Measurements from ENCODE around the gene WBP2NL. TPM values are rescaled to one million over a fixed set of nuclear protein-coding genes. Genes with fewer than 3 reads are reported as not detected.

Gene WBP2NL
- total RNA-seq, 1 experiment from 2014 or later = not detected

- H3K4me3 ChIP-seq = no peak overlapping the region
- 0 out of 2 replicates have a peak, but pooled peaks cover 2% of the 10 kb centered on the region for H3K4me1 ChIP-seq
- H3K9me3 ChIP-seq (replicated peaks) = no peaks in the 10 kb centered on the region
- peaks cover 20% of the 10 kb centered on the region for H3K27me3 ChIP-seq
- H3K36me3 ChIP-seq = no peaks in the 10 kb centered on the region
- no peak overlapping the region for H3K27ac ChIP-seq
- no peak for DNase-seq
These were observed 23.8 kb upstream of the WBP2NL start for GRCh38 chr22:41974691-41975290.

GRCh38 chr22:41975299-41976069 lies 23.1 kb upstream of the WBP2NL start:
- Histone ChIP-seq H3K36me3 (no peaks in the 10 kb centered on the region), H3K4me1 (0 out of 2 replicates have a peak, but pooled peaks cover 2% of the 10 kb centered on the region), H3K4me3 (no peak overlapping the region), H3K9me3 (replicated peaks) (no peaks in the 10 kb centered on the region), H3K27me3 (peaks cover 20% of the 10 kb centered on the region), H3K27ac (no peak overlapping the region)
- no peak for DNase-seq

- H3K36me3 ChIP-seq = no peaks in the 10 kb centered on the region
- peak in 1 of 2 experiments; percentile 21 for DNase-seq
- H3K4me3 ChIP-seq = peak overlapping the region; percentile 60
- H3K9me3 ChIP-seq (replicated peaks) = no peaks in the 10 kb centered on the region
- H3K4me1 ChIP-seq = 0 out of 2 replicates have a peak, but pooled peaks cover 2% of the 10 kb centered on the region
- H3K27ac ChIP-seq = no peak overlapping the region
- H3K27me3 ChIP-seq = peaks cover 20% of the 10 kb centered on the region
These were observed 22.3 kb upstream of the WBP2NL start for GRCh38 chr22:41976070-41976901.

- Histone ChIP-seq H3K27me3 (peaks cover 20% of the 10 kb centered on the region), H3K36me3 (no peaks in the 10 kb centered on the region), H3K4me1 (0 out of 2 replicates have a peak, but pooled peaks cover 2% of the 10 kb centered on the region), H3K4me3 (peak overlapping the region; percentile 43), H3K9me3 (replicated peaks) (no peaks in the 10 kb centered on the region), H3K27ac (no peak overlapping the region)
- DNase-seq = no peak
These were observed 21.5 kb upstream of the WBP2NL start for GRCh38 chr22:41976961-41977566.

- Histone ChIP-seq H3K27ac (no peak overlapping the region), H3K4me1 (0 out of 2 replicates have a peak, but pooled peaks cover 2% of the 10 kb centered on the region), H3K4me3 (no peak overlapping the region), H3K9me3 (replicated peaks) (no peaks in the 10 kb centered on the region), H3K27me3 (peaks cover 20% of the 10 kb centered on the region), H3K36me3 (no peaks in the 10 kb centered on the region)
- no peak for DNase-seq
These were observed 19.9 kb upstream of the WBP2NL start for GRCh38 chr22:41978732-41979131.

- Histone ChIP-seq H3K36me3 (no peaks in the 10 kb centered on the region), H3K4me1 (0 out of 2 replicates have a peak, but pooled peaks cover 2% of the 10 kb centered on the region), H3K27ac (no peak overlapping the region), H3K4me3 (no peak overlapping the region), H3K9me3 (replicated peaks) (no peaks in the 10 kb centered on the region), H3K27me3 (peaks cover 20% of the 10 kb centered on the region)
- no peak for DNase-seq
These were observed 19.0 kb upstream of the WBP2NL start for GRCh38 chr22:41979423-41980250.

GRCh38 chr22:41982865-41983264 lies 15.7 kb upstream of the WBP2NL start:
- H3K4me1 ChIP-seq = no peaks in the 10 kb centered on the region
- no peaks in the 10 kb centered on the region for H3K36me3 ChIP-seq
- peaks cover 4% of the 10 kb centered on the region; the same call in 1 of the 2 replicates for H3K27me3 ChIP-seq
- no peak for DNase-seq
- H3K27ac ChIP-seq = no peak overlapping the region
- no peaks in the 10 kb centered on the region for H3K9me3 ChIP-seq (replicated peaks)
- H3K4me3 ChIP-seq = no peak overlapping the region

GRCh38 chr22:41983513-41984405 lies 14.8 kb upstream of the WBP2NL start:
- no peaks in the 10 kb centered on the region for H3K4me1 ChIP-seq
- no peaks in the 10 kb centered on the region for H3K36me3 ChIP-seq
- no peak overlapping the region for H3K4me3 ChIP-seq
- no peaks in the 10 kb centered on the region for H3K9me3 ChIP-seq (replicated peaks)
- no peak for DNase-seq
- H3K27me3 ChIP-seq = no peaks in the 10 kb centered on the region
- no peak overlapping the region for H3K27ac ChIP-seq

GRCh38 chr22:41987276-41987675 lies 11.3 kb upstream of the WBP2NL start:
- Histone ChIP-seq H3K9me3 (replicated peaks) (no peaks in the 10 kb centered on the region), H3K4me1 (no peaks in the 10 kb centered on the region), H3K27ac (no peak overlapping the region), H3K27me3 (0 out of 2 replicates have a peak, but pooled peaks cover 2% of the 10 kb centered on the region), H3K36me3 (no peaks in the 10 kb centered on the region), H3K4me3 (no peak overlapping the region)
- no peak for DNase-seq

- DNase-seq = no peak
- Histone ChIP-seq H3K36me3 (no peaks in the 10 kb centered on the region), H3K27me3 (0 out of 2 replicates have a peak, but pooled peaks cover 4% of the 10 kb centered on the region)
These were observed 9.3 kb upstream of the WBP2NL start for GRCh38 chr22:41989246-41989645.

GRCh38 chr22:41991111-41991510 lies 7.5 kb upstream of the WBP2NL start:
- no peaks in the 10 kb centered on the region for H3K36me3 ChIP-seq
- no peak for DNase-seq
- no peak overlapping the region for H3K27ac ChIP-seq
- no peaks in the 10 kb centered on the region for H3K4me1 ChIP-seq
- no peak overlapping the region for H3K4me3 ChIP-seq
- 0 out of 2 replicates have a peak, but pooled peaks cover 4% of the 10 kb centered on the region for H3K27me3 ChIP-seq
- H3K9me3 ChIP-seq (replicated peaks) = no peaks in the 10 kb centered on the region

More at GRCh38 chr22:41989246-41989645, 9.3 kb upstream of the WBP2NL start:
- no peaks in the 10 kb centered on the region for H3K9me3 ChIP-seq (replicated peaks)
- no peaks in the 10 kb centered on the region for H3K4me1 ChIP-seq
- H3K4me3 ChIP-seq = no peak overlapping the region
- no peak overlapping the region for H3K27ac ChIP-seq

- DNase-seq = no peak
- Histone ChIP-seq H3K9me3 (replicated peaks) (no peaks in the 10 kb centered on the region), H3K4me3 (no peak overlapping the region), H3K36me3 (no peaks in the 10 kb centered on the region), H3K4me1 (no peaks in the 10 kb centered on the region), H3K27me3 (0 out of 2 replicates have a peak, but pooled peaks cover 4% of the 10 kb centered on the region), H3K27ac (no peak overlapping the region)
These were observed 6.1 kb upstream of the WBP2NL start for GRCh38 chr22:41992496-41992895.

GRCh38 chr22:41995211-41995610 lies 3.4 kb upstream of the WBP2NL start:
- Histone ChIP-seq H3K27ac (no peak overlapping the region), H3K36me3 (no peaks in the 10 kb centered on the region), H3K4me1 (no peaks in the 10 kb centered on the region), H3K27me3 (0 out of 2 replicates have a peak, but pooled peaks cover 4% of the 10 kb centered on the region), H3K4me3 (no peak overlapping the region), H3K9me3 (replicated peaks) (no peaks in the 10 kb centered on the region)
- DNase-seq = no peak

Measured in SJCRH30 (cell line).